SU-DHL-6 (cell line): Measurements from ENCODE around the gene PKHD1.

Experiments
- EZH2phosphoT487 ChIP-seq: fragments of 200-600 bp; sonication (generic), shearing (Covaris generic); conservative IDR thresholded peaks from 2 replicates; pipeline ENCODE4 v1.6.1; 2018; ENCODE audit warnings: mild to moderate bottlenecking, antibody characterized with exemption, low read length, moderate library complexity, mixed read lengths
- TF ChIP-seq, protein P1 (sequence below): fragments of 200-600 bp; sonication (generic); IDR thresholded peaks from one replicate; pipeline ENCODE4 v1.5.1; 2017; ENCODE audit warnings: antibody characterized with exemption, mild to moderate bottlenecking, low read length, moderate library complexity; ENCODE audit not compliant: insufficient read depth, poor library complexity, severe bottlenecking

DNA sequence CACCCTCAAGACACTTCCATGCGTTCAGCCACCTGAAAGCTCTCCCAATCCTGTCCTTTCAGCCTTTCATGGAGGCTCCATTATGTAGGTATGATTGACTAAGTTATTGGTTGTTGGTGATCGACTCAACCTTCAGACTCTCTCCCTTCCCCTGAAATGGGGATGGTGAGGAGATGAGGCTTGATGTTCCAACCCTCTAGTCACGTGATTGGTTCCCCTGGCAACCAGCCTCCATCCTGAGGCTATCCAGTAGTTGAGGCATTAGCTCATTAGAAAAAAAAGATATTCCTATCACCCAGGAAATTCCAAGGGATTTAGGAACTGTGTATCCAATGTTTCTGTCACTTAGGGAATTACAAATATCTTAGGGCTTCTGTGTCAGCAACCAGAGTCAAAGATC, 426.6 kb downstream of the PKHD1 start:
- TF ChIP-seq, protein P1, sequence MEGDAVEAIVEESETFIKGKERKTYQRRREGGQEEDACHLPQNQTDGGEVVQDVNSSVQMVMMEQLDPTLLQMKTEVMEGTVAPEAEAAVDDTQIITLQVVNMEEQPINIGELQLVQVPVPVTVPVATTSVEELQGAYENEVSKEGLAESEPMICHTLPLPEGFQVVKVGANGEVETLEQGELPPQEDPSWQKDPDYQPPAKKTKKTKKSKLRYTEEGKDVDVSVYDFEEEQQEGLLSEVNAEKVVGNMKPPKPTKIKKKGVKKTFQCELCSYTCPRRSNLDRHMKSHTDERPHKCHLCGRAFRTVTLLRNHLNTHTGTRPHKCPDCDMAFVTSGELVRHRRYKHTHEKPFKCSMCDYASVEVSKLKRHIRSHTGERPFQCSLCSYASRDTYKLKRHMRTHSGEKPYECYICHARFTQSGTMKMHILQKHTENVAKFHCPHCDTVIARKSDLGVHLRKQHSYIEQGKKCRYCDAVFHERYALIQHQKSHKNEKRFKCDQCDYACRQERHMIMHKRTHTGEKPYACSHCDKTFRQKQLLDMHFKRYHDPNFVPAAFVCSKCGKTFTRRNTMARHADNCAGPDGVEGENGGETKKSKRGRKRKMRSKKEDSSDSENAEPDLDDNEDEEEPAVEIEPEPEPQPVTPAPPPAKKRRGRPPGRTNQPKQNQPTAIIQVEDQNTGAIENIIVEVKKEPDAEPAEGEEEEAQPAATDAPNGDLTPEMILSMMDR: no peak
- TF ChIP-seq EZH2phosphoT487: no peak
